OCI-LY7 (cell line): Measurements from ENCODE around the gene SAXO2.
"Not testable (repeated sequence)": the region's sequence is repeated elsewhere in the genome, so short reads cannot be mapped to it uniquely, and the experiment has no call there.

Experiments
- EZH2phosphoT487 ChIP-seq: fragments of 200-600 bp; sonication (generic); IDR thresholded peaks from 2 replicates; pipeline ENCODE4 v1.6.1; 2018; ENCODE audit warnings: low read depth, borderline replicate concordance, mild to moderate bottlenecking, mixed run types, antibody characterized with exemption, low read length, moderate library complexity, mixed read lengths
- TF ChIP-seq, protein P1 (sequence below): fragments of 200-600 bp; sonication (generic); conservative IDR thresholded peaks from 2 replicates; pipeline ENCODE4 v1.5.1; 2014; ENCODE audit warnings: mild to moderate bottlenecking, antibody characterized with exemption, low read length, moderate library complexity, mixed read lengths

DNA sequence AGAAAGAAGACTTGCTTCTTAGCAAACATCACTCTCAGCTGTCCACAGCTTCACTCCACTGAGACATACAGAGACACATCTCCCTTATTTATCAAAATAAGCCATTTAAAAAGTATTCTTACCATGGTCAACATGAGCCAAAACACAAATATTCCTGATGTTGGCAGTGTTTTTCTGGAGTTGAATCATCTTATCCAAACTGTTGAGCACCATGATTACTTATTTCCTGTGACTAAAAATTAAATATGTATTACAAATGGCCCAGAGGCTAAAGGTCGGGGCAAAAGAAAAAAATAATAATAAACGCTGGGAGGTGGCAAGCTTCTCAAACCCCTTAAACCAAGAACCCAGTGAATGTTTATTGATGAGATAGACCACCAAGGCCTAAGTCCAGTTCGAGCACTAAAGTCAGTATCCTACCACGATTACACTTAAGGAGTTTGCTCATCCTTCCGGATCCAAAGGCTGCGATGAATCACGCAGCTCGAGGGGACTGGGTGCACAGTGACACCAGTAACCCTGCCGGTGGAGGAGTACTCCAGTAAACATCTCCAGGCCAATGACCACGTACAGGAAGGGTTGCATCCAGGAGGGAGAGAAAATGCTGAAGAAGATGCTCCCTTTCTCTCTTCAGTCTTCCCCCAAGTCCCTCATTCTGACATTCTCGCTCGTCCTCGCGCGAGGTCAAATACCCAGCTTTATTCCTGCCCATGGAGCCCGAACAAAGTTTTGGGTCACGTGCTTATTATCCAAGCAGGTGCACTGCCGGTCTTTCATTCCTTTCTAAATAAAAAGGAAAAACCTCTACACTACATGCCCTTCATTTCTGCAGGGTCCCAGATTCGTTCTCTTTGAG is 824 bp upstream of the SAXO2 start:
- not testable (repeated sequence) for TF ChIP-seq EZH2phosphoT487
- TF ChIP-seq, protein P1, sequence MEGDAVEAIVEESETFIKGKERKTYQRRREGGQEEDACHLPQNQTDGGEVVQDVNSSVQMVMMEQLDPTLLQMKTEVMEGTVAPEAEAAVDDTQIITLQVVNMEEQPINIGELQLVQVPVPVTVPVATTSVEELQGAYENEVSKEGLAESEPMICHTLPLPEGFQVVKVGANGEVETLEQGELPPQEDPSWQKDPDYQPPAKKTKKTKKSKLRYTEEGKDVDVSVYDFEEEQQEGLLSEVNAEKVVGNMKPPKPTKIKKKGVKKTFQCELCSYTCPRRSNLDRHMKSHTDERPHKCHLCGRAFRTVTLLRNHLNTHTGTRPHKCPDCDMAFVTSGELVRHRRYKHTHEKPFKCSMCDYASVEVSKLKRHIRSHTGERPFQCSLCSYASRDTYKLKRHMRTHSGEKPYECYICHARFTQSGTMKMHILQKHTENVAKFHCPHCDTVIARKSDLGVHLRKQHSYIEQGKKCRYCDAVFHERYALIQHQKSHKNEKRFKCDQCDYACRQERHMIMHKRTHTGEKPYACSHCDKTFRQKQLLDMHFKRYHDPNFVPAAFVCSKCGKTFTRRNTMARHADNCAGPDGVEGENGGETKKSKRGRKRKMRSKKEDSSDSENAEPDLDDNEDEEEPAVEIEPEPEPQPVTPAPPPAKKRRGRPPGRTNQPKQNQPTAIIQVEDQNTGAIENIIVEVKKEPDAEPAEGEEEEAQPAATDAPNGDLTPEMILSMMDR: not testable (repeated sequence)
